ENCODE results near the gene GSTT2B.
"Not testable (repeated sequence)": the region's sequence is repeated elsewhere in the genome, so short reads cannot be mapped to it uniquely, and the experiment has no call there.

Gene GSTT2B

DNA sequence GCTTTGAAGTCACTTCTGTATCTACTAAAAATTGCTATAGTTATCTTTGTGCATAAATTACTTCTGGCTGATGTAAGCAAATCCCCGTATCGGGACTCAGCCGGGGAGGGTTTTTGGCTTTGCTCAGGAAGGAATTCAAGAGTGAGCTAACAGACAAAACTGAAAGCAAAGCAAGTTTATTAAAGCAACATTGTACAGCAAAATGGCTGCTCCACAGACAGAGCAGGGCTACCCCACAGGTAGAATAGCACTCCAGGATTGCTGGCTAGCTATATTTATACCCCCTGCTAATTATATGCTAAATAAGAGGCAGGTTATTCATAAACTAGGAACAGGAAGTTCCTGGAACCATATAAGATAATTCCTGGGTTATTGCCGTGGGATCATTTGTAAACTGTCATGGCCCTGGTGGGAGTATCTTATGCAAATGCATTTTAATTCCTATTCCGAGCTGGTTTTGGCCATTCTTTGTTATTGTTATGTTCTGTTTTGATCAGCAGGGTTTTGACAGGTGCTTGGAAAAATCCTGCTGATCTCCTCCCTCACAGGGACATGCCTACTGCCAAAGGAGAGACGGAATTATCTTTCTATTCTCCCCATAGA lies 51.6 kb downstream of the GSTT2B start:
- Histone ChIP-seq H3K9me3 (no peaks in the 10 kb centered on the region), H3K27me3 (no peaks in the 10 kb centered on the region), H3K36me3 (no peaks in the 10 kb centered on the region), H3K4me3 (ENCODE audit: low read depth, low read length) (no peak overlapping the region), H3K4me1 (peaks cover 13% of the 10 kb centered on the region)
- TF ChIP-seq, protein P1, sequence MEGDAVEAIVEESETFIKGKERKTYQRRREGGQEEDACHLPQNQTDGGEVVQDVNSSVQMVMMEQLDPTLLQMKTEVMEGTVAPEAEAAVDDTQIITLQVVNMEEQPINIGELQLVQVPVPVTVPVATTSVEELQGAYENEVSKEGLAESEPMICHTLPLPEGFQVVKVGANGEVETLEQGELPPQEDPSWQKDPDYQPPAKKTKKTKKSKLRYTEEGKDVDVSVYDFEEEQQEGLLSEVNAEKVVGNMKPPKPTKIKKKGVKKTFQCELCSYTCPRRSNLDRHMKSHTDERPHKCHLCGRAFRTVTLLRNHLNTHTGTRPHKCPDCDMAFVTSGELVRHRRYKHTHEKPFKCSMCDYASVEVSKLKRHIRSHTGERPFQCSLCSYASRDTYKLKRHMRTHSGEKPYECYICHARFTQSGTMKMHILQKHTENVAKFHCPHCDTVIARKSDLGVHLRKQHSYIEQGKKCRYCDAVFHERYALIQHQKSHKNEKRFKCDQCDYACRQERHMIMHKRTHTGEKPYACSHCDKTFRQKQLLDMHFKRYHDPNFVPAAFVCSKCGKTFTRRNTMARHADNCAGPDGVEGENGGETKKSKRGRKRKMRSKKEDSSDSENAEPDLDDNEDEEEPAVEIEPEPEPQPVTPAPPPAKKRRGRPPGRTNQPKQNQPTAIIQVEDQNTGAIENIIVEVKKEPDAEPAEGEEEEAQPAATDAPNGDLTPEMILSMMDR (IDR thresholded peaks at IDR 0.05; ENCODE audit: low read depth, low read length) = no peak
- DNase-seq = no peak

DNA sequence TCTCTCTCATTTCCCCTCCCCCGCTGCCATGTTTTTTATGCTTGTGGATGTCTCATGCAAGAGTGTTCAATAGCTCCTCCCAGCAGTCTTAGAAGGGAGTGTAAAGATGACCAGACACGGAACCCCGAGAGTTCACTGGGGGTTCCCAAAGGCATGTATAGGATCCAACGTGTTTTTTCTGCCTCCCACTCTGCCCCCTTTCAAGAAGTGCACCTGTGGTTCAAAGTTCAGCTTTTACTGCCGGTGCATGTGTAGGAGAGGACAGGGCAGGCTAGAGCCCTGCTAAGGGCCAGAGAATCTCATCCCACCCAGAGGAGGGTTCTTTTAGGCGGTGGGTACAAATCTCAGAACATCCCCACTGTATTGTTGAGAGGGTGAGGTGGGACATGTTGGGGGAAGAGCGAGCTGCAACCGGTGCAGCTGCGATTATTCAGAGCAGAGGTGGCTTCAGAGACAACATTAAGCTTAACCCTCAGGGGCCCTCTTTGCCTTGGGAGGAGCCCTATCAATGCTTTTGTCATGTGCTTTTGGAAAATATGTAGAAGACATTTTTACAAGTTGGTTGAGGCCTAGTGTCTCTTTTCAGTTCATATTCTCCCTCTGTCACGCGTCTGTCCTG lies 52.3 kb downstream of the GSTT2B start:
- Histone ChIP-seq H3K27me3 (no peaks in the 10 kb centered on the region), H3K4me3 (ENCODE audit: low read depth, low read length) (no peak overlapping the region), H3K9me3 (no peaks in the 10 kb centered on the region), H3K4me1 (peaks cover 10% of the 10 kb centered on the region), H3K36me3 (no peaks in the 10 kb centered on the region)
- DNase-seq = no peak
- TF ChIP-seq, protein P1 (IDR thresholded peaks at IDR 0.05; ENCODE audit: low read depth, low read length) = no peak

DNA sequence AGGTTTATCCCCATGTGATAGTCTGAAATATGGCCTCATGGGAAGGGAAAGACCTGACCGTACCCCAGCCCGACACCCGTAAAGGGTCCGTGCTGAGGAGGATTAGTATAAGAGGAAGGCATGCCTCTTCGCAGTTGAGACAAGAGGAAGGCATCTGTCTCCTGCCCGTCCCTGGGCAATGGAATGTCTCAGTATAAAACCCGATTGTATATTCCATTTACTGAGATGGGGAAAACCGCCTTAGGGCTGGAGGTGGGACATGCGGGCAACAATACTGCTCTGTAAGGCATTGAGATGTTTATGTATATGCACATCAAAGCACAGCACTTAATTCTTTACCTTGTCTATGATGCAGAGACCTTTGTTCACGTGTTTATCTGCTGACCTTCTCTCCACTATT lies 53.6 kb downstream of the GSTT2B start:
- not testable (repeated sequence) for H3K27me3 ChIP-seq; H3K9me3 ChIP-seq; H3K4me3 ChIP-seq (ENCODE audit: low read depth, low read length); DNase-seq; H3K36me3 ChIP-seq
- peaks cover 10% of the 10 kb centered on the region for H3K4me1 ChIP-seq
